AG09309 (cell line): ENCODE measurements around the gene GAST.

Experiments
- DNase-seq: peaks from one replicate; pipeline ENCODE4 v3.0.0-alpha.2; 2010; ENCODE audit warnings: low read depth
- H3K4me3 ChIP-seq: 2 replicates; pipeline ENCODE4 v1.5.1; 2011; ENCODE audit warnings: mild to moderate bottlenecking, low read depth, low read length, moderate library complexity; ENCODE audit not compliant: control insufficient read depth
- TF ChIP-seq, protein P1 (sequence below): IDR thresholded peaks from 2 replicates; pipeline ENCODE4 v1.5.1; 2011; ENCODE audit warnings: mild to moderate bottlenecking, low read depth, low read length, inconsistent platforms; ENCODE audit not compliant: insufficient read depth, control insufficient read depth; ENCODE audit errors: missing control alignments

GAST gene

DNA sequence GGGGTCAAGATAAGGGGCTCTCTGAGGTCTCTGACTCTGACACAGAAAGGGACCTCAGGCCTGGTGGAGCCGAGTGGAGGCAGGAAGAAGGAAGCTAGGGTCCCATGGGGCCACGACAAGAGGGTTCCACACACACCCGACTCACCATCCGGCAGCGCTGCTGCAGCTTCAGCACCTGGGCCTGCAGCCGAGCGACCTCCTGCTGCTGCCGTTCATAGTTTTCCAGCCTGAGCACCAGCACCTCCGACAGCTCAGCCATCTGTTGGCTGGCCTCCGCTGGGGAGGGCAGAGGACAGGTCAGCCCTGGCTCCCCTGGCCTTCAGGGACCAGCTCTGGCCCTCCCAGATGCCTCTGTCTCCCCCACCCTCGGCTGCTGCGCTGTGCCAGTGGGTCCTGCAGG, 15.9 kb downstream of the GAST start:
- TF ChIP-seq, protein P1, sequence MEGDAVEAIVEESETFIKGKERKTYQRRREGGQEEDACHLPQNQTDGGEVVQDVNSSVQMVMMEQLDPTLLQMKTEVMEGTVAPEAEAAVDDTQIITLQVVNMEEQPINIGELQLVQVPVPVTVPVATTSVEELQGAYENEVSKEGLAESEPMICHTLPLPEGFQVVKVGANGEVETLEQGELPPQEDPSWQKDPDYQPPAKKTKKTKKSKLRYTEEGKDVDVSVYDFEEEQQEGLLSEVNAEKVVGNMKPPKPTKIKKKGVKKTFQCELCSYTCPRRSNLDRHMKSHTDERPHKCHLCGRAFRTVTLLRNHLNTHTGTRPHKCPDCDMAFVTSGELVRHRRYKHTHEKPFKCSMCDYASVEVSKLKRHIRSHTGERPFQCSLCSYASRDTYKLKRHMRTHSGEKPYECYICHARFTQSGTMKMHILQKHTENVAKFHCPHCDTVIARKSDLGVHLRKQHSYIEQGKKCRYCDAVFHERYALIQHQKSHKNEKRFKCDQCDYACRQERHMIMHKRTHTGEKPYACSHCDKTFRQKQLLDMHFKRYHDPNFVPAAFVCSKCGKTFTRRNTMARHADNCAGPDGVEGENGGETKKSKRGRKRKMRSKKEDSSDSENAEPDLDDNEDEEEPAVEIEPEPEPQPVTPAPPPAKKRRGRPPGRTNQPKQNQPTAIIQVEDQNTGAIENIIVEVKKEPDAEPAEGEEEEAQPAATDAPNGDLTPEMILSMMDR: no peak
- no peak for DNase-seq

DNA sequence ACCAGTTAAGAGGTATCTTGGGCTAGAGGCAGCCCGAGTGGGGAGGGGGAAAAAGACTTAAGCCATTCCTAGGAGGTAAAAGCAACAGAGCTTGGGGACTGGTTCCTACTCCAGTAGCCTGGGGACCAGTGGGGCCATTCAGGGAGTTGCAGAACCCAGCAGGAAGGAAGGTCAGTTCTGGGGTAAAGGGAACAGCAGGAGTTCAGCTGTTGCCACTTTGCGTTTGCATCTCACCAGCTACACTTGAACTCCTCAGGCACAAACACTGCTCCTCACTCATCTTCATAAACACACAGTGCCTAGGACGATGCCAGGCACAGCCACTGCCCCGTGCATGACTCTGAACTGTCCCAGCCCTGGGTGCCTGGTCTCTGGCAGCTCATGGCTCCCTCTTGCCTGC, 18.3 kb downstream of the GAST start:
- no peak overlapping the region for H3K4me3 ChIP-seq
- TF ChIP-seq, protein P1: no peak
- DNase-seq: no peak

More for the DNA sequence above, 15.9 kb downstream of the GAST start:
- H3K4me3 ChIP-seq: no peak overlapping the region

DNA sequence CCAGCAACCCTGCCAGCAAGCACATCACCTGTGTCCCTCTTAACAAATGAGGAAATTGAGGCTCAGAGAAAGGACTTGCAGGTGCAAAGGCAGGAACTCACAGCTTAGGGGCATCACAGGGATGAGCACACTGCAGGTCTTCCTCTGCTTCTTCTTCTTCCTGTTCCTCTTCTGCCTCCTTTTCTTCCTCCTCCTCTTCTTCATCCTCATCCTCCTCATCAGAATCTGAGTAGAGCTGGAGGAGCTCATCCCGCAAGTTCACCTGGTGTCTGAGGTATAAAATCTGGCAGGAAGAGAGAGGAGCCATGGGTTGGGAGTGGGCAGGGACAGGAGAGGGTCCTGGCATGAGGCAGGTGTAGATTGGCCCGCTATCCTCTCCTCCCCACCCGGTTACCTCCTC, 19.7 kb downstream of the GAST start:
- TF ChIP-seq, protein P1: no peak
- DNase-seq: no peak
- no peak overlapping the region for H3K4me3 ChIP-seq

DNA sequence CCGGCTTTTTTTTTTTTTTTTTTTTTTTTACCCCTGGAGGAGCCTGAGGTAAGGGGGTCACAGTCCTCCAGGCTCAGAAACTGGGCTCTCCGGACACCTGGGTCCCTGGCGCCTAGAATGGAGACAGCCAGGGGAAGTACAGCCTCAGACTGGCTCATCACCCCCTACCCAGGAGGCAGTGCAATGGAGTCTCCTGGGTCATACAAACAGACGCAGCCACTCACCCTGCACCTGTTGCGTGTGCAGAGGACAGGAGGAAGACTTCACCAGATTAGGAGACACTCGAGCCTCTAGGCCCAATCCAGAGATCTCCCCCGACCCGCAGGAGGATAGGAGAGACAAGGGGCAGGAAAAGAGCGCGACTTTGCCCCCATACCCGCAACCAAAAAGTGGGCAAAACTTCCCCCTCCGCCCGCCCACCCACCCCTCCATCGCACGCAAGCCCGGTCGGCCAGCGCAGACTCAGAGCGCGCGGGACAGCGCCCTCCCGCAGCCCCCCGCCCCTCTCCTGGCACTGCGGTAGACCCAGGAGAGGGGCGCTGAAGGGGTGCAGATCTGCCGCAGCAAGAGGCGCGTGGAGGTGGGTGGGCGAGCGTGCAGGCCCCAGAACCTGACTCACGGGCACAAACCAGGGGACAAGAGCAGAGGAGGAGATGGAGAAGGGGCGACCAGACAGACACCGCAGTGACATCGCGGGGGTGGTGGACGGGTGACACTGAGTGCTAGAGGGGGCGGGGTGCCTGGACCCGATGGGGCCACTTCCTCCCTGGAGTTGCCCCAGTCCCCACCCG, 21.4 kb downstream of the GAST start:
- no peak for DNase-seq
- no peak overlapping the region for H3K4me3 ChIP-seq
- TF ChIP-seq, protein P1: no peak

DNA sequence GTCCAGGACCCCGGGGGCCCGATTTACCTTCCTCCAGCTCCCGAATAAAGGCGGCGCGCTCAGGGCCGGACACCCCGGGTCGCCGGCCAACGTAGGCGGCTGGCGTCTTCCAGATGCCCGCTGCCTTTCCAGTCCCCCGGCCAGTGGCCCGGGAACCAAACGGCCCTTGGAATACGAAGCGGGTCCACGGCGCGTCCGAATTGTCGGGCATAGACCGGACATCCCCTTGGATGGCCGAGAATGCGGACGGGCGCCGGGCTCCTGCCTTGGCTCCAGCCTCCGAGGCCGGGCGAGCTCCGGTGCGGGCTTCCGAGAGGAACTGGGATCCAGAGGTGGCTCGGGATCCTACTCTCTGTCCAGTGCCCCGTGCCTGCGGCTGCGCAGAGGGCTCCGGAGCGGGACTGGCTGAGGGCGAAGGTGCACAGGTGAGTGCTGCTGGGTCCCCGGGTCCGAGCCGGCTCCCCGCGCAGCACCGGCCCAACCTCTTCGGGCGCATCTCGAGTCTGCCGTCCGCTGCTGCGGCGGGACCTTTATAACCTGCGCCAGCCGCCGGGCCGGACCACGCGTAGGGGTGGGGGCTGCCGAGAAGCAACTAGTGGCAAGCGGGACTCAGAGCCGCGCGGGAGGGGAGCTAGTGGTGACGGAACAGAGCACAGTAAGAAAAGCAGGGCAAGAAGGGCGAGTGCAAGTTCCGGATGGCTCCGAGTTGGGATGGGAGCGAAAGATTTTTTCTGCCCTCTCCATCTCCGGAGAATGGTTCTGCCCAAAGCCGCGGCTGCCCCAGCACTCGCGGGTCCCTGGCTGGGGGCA, 22.2 kb downstream of the GAST start, which contains the start of gene HAP1:
Gene HAP1, minus strand, starts transcription at position 505 of the 810 bp plus-strand sequence. Its CDS starts 9 bp downstream, at position 496.
- peak within 1 kb of the TSS; percentile 38 for H3K4me3 ChIP-seq
- TF ChIP-seq, protein P1: no peak
- no peak for DNase-seq

DNA sequence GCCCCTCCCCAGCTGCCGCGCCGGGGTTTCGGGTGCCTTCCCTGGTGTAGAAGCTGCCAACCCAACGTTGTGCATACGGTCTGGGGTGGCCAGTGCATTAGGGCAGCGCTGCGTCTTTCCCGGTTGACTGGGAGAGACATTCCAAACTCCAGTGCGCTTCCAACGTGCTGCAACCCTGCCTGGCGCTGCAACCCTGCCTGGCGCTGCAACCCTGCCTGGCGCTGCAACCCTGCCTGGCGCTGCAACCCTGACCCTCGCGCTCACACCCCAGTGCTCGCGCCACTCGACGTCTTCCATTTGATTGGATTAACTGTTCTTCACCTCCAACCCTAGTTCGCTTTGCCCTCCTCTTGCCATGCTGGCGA, 22.8 kb downstream of the GAST start:
- TF ChIP-seq, protein P1: no peak
- peak overlapping the region; percentile 38 for H3K4me3 ChIP-seq
- no peak for DNase-seq
